Measurements from ENCODE around the gene TTLL5.

- TF ChIP-seq EZH2 (IDR thresholded peaks at IDR 0.05; ENCODE audit: borderline replicate concordance, low read length) (no peak), CTCF (conservative IDR thresholded peaks at IDR 0.05 in 1 of 2, IDR thresholded peaks at IDR 0.05 in 1 of 2; ENCODE audit: extremely low read depth in 1 of 2, insufficient read depth in 1 of 2, low read depth in 1 of 2, low read length in 2 of 2) (no peak)
Measured at GRCh38 chr14:75987201-75987970, 326.3 kb downstream of the TTLL5 start.
